ENCODE results near the gene PDE4B.

- TF ChIP-seq, protein P1, sequence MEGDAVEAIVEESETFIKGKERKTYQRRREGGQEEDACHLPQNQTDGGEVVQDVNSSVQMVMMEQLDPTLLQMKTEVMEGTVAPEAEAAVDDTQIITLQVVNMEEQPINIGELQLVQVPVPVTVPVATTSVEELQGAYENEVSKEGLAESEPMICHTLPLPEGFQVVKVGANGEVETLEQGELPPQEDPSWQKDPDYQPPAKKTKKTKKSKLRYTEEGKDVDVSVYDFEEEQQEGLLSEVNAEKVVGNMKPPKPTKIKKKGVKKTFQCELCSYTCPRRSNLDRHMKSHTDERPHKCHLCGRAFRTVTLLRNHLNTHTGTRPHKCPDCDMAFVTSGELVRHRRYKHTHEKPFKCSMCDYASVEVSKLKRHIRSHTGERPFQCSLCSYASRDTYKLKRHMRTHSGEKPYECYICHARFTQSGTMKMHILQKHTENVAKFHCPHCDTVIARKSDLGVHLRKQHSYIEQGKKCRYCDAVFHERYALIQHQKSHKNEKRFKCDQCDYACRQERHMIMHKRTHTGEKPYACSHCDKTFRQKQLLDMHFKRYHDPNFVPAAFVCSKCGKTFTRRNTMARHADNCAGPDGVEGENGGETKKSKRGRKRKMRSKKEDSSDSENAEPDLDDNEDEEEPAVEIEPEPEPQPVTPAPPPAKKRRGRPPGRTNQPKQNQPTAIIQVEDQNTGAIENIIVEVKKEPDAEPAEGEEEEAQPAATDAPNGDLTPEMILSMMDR (optimal IDR thresholded peaks at IDR 0.05 in 1 of 3, IDR thresholded peaks at IDR 0.05 in 1 of 3, conservative IDR thresholded peaks at IDR 0.05 in 1 of 3; ENCODE audit: extremely low read depth in 1 of 3, insufficient read depth in 2 of 3, low read length in 3 of 3): no peak
- TF ChIP-seq EZH2 (IDR thresholded peaks at IDR 0.05; ENCODE audit: low read length): no peak
Observed at GRCh38 chr1:66025188-66025587, 232.5 kb downstream of the PDE4B start.

Measured in keratinocyte (primary cell).